ENCODE results near the gene PTPN18. TPM values are rescaled to one million over a fixed set of nuclear protein-coding genes. Genes with fewer than 3 reads are reported as not detected.

The PTPN18 gene
- total RNA-seq, 1 experiment from 2014 or later, result 46.5 TPM

DNA sequence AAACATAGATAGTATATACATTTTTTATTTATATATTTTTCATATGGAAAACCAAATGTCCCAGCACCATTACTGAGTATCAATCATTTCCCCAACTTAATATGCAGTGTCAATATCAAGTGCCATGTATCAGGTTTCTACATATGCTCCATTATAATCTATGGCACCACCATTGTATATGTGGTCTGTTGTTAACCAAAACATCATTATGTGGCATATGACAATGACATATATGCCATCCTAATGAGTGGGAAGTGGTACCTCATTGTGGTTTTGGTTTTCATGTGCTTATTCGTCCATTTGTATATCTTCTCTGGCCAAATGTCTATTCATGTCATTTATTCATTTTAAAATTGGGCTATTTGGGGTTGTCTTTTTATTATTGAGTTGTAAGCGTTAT is 9.2 kb downstream of the PTPN18 start:
- Mint-ChIP-seq H3K36me3 (ENCODE audit: insufficient read depth, unreplicated experiment) (peaks cover 4% of the 10 kb centered on the region), H3K27me3 (ENCODE audit: insufficient read depth, unreplicated experiment) (no peaks in the 10 kb centered on the region), H3K4me1 (ENCODE audit: low read depth, unreplicated experiment) (no peaks in the 10 kb centered on the region), H3K27ac (ENCODE audit: unreplicated experiment) (no peak overlapping the region), H3K4me3 (ENCODE audit: unreplicated experiment) (no peak overlapping the region), H3K9me3 (ENCODE audit: unreplicated experiment) (no peaks in the 10 kb centered on the region)
- H3K9me3 ChIP-seq, result no peaks in the 10 kb centered on the region
- no peak for DNase-seq
- no peaks in the 10 kb centered on the region for H3K4me1 ChIP-seq
- H3K27me3 ChIP-seq (replicated peaks; ENCODE audit: control insufficient read depth, insufficient read depth, low read length), result no peaks in the 10 kb centered on the region
- TF ChIP-seq, protein P1, sequence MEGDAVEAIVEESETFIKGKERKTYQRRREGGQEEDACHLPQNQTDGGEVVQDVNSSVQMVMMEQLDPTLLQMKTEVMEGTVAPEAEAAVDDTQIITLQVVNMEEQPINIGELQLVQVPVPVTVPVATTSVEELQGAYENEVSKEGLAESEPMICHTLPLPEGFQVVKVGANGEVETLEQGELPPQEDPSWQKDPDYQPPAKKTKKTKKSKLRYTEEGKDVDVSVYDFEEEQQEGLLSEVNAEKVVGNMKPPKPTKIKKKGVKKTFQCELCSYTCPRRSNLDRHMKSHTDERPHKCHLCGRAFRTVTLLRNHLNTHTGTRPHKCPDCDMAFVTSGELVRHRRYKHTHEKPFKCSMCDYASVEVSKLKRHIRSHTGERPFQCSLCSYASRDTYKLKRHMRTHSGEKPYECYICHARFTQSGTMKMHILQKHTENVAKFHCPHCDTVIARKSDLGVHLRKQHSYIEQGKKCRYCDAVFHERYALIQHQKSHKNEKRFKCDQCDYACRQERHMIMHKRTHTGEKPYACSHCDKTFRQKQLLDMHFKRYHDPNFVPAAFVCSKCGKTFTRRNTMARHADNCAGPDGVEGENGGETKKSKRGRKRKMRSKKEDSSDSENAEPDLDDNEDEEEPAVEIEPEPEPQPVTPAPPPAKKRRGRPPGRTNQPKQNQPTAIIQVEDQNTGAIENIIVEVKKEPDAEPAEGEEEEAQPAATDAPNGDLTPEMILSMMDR (IDR thresholded peaks at IDR 0.05; ENCODE audit: insufficient read depth in 1 of 2, low read depth in 1 of 2, low read length in 1 of 2, severe bottlenecking in 1 of 2, unreplicated experiment in 1 of 2), result no peak
- H3K4me3 ChIP-seq (ENCODE audit: low read depth, low read length), result no peak overlapping the region
- intact Hi-C loops (cut with micrococcal nuclease; ENCODE audit: unreplicated experiment), result no loop called here
- POLR2A ChIA-PET, result no interaction called here
- CTCF ChIA-PET, result no interaction called here
- BruUV-seq (replicated peaks), result no TSS peak
- H3K36me3 ChIP-seq (ENCODE audit: control insufficient read depth, insufficient read depth, low read length), result peaks cover under 1% of the 10 kb centered on the region; the same call in 1 of the 2 replicates

DNA sequence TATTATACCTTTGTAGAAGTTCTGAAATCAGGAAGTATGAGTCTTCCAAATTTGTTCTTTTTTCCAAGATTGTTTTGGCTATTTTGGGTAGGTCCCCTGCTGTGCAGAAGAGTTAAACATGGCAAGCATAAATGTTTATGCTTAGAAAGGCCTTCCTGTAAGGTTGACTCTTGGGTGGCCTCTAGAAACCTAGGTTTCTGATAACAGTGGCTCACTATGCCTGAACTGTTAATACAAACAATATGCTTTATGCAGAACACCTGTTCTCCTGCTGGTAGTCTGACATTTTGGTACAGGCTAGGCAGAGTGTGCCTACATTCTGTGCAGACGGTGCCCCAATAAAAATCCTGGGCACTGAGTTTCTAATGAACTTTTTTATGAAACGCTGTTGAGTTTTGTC is 10.1 kb downstream of the PTPN18 start:
- Histone ChIP-seq H3K27me3 (replicated peaks; ENCODE audit: control insufficient read depth, insufficient read depth, low read length) (no peaks in the 10 kb centered on the region), H3K36me3 (ENCODE audit: control insufficient read depth, insufficient read depth, low read length) (peaks cover 4% of the 10 kb centered on the region; the same call in 1 of the 2 replicates), H3K4me1 (no peaks in the 10 kb centered on the region), H3K4me3 (ENCODE audit: low read depth, low read length) (no peak overlapping the region), H3K9me3 (no peaks in the 10 kb centered on the region)
- intact Hi-C loops (cut with micrococcal nuclease; ENCODE audit: unreplicated experiment), result no loop called here
- Mint-ChIP-seq H3K36me3 (ENCODE audit: insufficient read depth, unreplicated experiment) (peaks cover 8% of the 10 kb centered on the region), H3K4me1 (ENCODE audit: low read depth, unreplicated experiment) (peaks cover 2% of the 10 kb centered on the region), H3K27ac (ENCODE audit: unreplicated experiment) (no peak overlapping the region), H3K9me3 (ENCODE audit: unreplicated experiment) (no peaks in the 10 kb centered on the region), H3K27me3 (ENCODE audit: insufficient read depth, unreplicated experiment) (no peaks in the 10 kb centered on the region), H3K4me3 (ENCODE audit: unreplicated experiment) (no peak overlapping the region)
- ChIA-PET POLR2A (no interaction called here), CTCF (no interaction called here)
- no TSS peak for BruUV-seq (replicated peaks)
- TF ChIP-seq, protein P1 (IDR thresholded peaks at IDR 0.05; ENCODE audit: insufficient read depth in 1 of 2, low read depth in 1 of 2, low read length in 1 of 2, severe bottlenecking in 1 of 2, unreplicated experiment in 1 of 2), result no peak
- no peak for DNase-seq

DNA sequence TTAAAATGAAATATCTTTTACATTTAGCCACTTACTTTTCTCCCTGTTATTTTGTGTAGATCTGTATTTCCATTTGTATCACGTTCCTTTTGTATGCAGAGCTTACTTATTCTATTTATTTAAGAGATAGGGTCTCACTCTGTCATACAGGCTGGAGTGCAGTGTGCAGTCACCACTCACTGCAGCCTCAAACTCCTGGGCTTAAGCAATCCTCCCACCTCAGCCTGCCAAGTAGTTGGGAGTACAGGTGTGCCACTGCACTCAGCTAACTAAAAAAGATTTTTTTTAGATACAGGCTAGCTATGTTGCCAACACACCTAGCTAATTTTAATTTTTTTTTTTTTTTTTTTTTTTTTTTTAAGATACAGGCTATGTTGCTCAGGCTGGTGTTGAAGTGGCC is 10.9 kb downstream of the PTPN18 start:
- H3K36me3 Mint-ChIP-seq (ENCODE audit: insufficient read depth, unreplicated experiment), result peaks cover 16% of the 10 kb centered on the region
- H3K4me3 ChIP-seq (ENCODE audit: low read depth, low read length), result no peak overlapping the region
- intact Hi-C loops (cut with micrococcal nuclease; ENCODE audit: unreplicated experiment), result no loop called here
- H3K9me3 Mint-ChIP-seq (ENCODE audit: unreplicated experiment), result no peaks in the 10 kb centered on the region
- CTCF ChIA-PET, result interaction anchor here (0.6 to 1.2 kb wide), 2 partner anchors 24 to 49 kb away, joined by 3 to 4 read pairs; no protein-coding TSS in a partner anchor
- DNase-seq, result no peak
- POLR2A ChIA-PET, result no interaction called here
- TF ChIP-seq, protein P1 (IDR thresholded peaks at IDR 0.05; ENCODE audit: insufficient read depth in 1 of 2, low read depth in 1 of 2, low read length in 1 of 2, severe bottlenecking in 1 of 2, unreplicated experiment in 1 of 2), result no peak
- no peaks in the 10 kb centered on the region for H3K9me3 ChIP-seq
- H3K27me3 Mint-ChIP-seq (ENCODE audit: insufficient read depth, unreplicated experiment), result no peaks in the 10 kb centered on the region
- H3K27ac Mint-ChIP-seq (ENCODE audit: unreplicated experiment), result no peak overlapping the region
- no TSS peak for BruUV-seq (replicated peaks)
- H3K4me3 Mint-ChIP-seq (ENCODE audit: unreplicated experiment), result no peak overlapping the region
- H3K27me3 ChIP-seq (replicated peaks; ENCODE audit: control insufficient read depth, insufficient read depth, low read length), result no peaks in the 10 kb centered on the region
- peaks cover 4% of the 10 kb centered on the region; the same call in 1 of the 2 replicates for H3K36me3 ChIP-seq (ENCODE audit: control insufficient read depth, insufficient read depth, low read length)
- peaks cover 7% of the 10 kb centered on the region for H3K4me1 Mint-ChIP-seq (ENCODE audit: low read depth, unreplicated experiment)
- peaks cover 6% of the 10 kb centered on the region for H3K4me1 ChIP-seq

Measured in Caco-2 (cell line).